K562 (cell line): ENCODE results near the gene AKAP14. TPM values are rescaled to one million over a fixed set of nuclear protein-coding genes. Genes with fewer than 3 reads are reported as not detected.

Source experiments
- ADNP ChIP-seq: fragments of 200-800 bp; sonication (Bioruptor generic); IDR thresholded peaks from 2 replicates; pipeline ENCODE4 v1.6.1; 2016; ENCODE audit warnings: missing genetic modification characterization, missing compliant biosample characterization
- CHAMP1 ChIP-seq: fragments of 450-650 bp; IDR thresholded peaks from 2 replicates; pipeline ENCODE4 v1.6.1; 2016; ENCODE audit warnings: mild to moderate bottlenecking
- CHD2 ChIP-seq: IDR thresholded peaks from 2 replicates; pipeline ENCODE4 v1.6.1; 2011; ENCODE audit warnings: low read depth, low read length
- CREM ChIP-seq: IDR thresholded peaks from 2 replicates; pipeline ENCODE4 v1.6.1; 2014; ENCODE audit warnings: antibody characterized with exemption, low read depth
- DEAF1 ChIP-seq: fragments of 450-650 bp; formaldehyde crosslinking; IDR thresholded peaks from 2 replicates; pipeline ENCODE4 v1.4.0; 2020; ENCODE audit warnings: mild to moderate bottlenecking, moderate library complexity
- E2F4 ChIP-seq: sonication (generic); formaldehyde crosslinking; IDR thresholded peaks from 2 replicates; pipeline ENCODE4 v1.8.0; 2022; ENCODE audit warnings: mild to moderate bottlenecking, low read depth, missing genetic modification reagents
- ELF2 ChIP-seq: fragments of 250-450 bp; sonication (Bioruptor Pico); IDR thresholded peaks from 2 replicates; pipeline ENCODE4 v1.5.0; 2021; ENCODE audit warnings: mild to moderate bottlenecking
- EWSR1 ChIP-seq: fragments of 450-650 bp; IDR thresholded peaks from 2 replicates; pipeline ENCODE4 v1.6.1; 2018; ENCODE audit warnings: borderline replicate concordance, mild to moderate bottlenecking, low read depth, moderate library complexity; ENCODE audit not compliant: partially characterized antibody
- FOXJ2 ChIP-seq: fragments of 200-800 bp; sonication (Bioruptor generic); IDR thresholded peaks from 2 replicates; pipeline ENCODE4 v1.6.1; 2016; ENCODE audit warnings: missing genetic modification characterization, missing compliant biosample characterization
- FOXJ3 ChIP-seq: sonication (generic); formaldehyde crosslinking; IDR thresholded peaks from 2 replicates; pipeline ENCODE4 v1.4.0; 2020; ENCODE audit warnings: mild to moderate bottlenecking, missing genetic modification reagents
- GABPB2 ChIP-seq: fragments of 250-450 bp; sonication (Bioruptor Pico); conservative IDR thresholded peaks from 2 replicates; pipeline ENCODE4 v1.5.1; 2021; ENCODE audit warnings: mild to moderate bottlenecking
- IRF1 ChIP-seq: sonication (generic); formaldehyde crosslinking; IDR thresholded peaks from 2 replicates; pipeline ENCODE4 v1.8.0; 2022; ENCODE audit warnings: missing genetic modification reagents, mild to moderate bottlenecking, borderline replicate concordance
- JUN ChIP-seq, 2 experiments: sonication (generic) in 1 of 2; formaldehyde crosslinking in 1 of 2; IDR thresholded peaks; 2 replicates each; pipeline versions ENCODE4 v1.6.1 to v1.8.0; 2012 to 2022; ENCODE audit warnings: borderline replicate concordance in 2 of 2, mild to moderate bottlenecking in 2 of 2, improper control_type of control experiment in 1 of 2, low read depth in 1 of 2, low read length in 1 of 2, missing genetic modification reagents in 1 of 2
- KAT7 ChIP-seq: sonication (generic); formaldehyde crosslinking; IDR thresholded peaks from 2 replicates; pipeline ENCODE4 v1.8.0; 2022; ENCODE audit warnings: missing genetic modification reagents, mild to moderate bottlenecking, borderline replicate concordance
- KLF16 ChIP-seq: IDR thresholded peaks from 2 replicates; pipeline ENCODE4 v1.6.1; 2016; ENCODE audit warnings: antibody characterized with exemption
- POU5F1 ChIP-seq: fragments of 150-350 bp; IDR thresholded peaks from 2 replicates; pipeline ENCODE4 v1.6.1; 2014; ENCODE audit warnings: borderline replicate concordance, low read length, low read depth, mild to moderate bottlenecking; ENCODE audit not compliant: partially characterized antibody
- RBFOX2 ChIP-seq: fragments of 200-400 bp; formaldehyde crosslinking; IDR thresholded peaks from 2 replicates; pipeline ENCODE4 v1.6.1; 2017; ENCODE audit warnings: low read depth, mild to moderate bottlenecking, low read length, moderate library complexity
- TFAM ChIP-seq: fragments of 250-450 bp; sonication (Bioruptor Pico); conservative IDR thresholded peaks from 2 replicates; pipeline ENCODE4 v1.5.0; 2021; ENCODE audit warnings: mild to moderate bottlenecking, moderate library complexity
- TGIF2 ChIP-seq: sonication (generic); formaldehyde crosslinking; IDR thresholded peaks from 2 replicates; pipeline ENCODE4 v1.8.1; 2022; ENCODE audit warnings: mild to moderate bottlenecking, missing genetic modification reagents, moderate library complexity
- TRIM24 ChIP-seq, 2 experiments: fragments of 450-650 bp; IDR thresholded peaks; 2 replicates each; pipeline ENCODE4 v1.6.1; 2016
- ZEB2 ChIP-seq: fragments of 450-650 bp; IDR thresholded peaks from 2 replicates; pipeline ENCODE4 v1.6.1; 2016
- ZNF239 ChIP-seq: fragments of 250-450 bp; sonication (Bioruptor Pico); IDR thresholded peaks from 2 replicates; pipeline ENCODE4 v1.4.0; 2020; ENCODE audit warnings: mild to moderate bottlenecking
- polyA plus RNA-seq, 8 experiments: library from polyadenylated mRNA; depleted of rRNA in 4 of 8; stranded (reverse) in 5 of 8; unstranded in 3 of 8; fragments of >200 nt; fragmentation: Nextera tagmentation in 2 of 8; fragmentation: Illumina TruSeq in 1 of 8; extraction: Ambion mirVana in 2 of 8; extraction: Trizol in 1 of 8; gene quantifications; 2 replicates each; pipeline versions ENCODE4 v1.2.1 to v1.2.3, GENCODE V29; 2011 to 2014; ENCODE audit warnings: inconsistent platforms in 1 of 8, missing spikeins in 1 of 8
- total RNA-seq, 7 experiments: library from RNA; depleted of rRNA in 6 of 7; stranded (reverse); fragments of >200 nt in 6 of 7; fragmentation: Illumina TruSeq in 2 of 7; extraction: Trizol in 2 of 7; gene quantifications; 2 replicates each; pipeline versions ENCODE4 v1.2.1 to v1.2.3, GENCODE V29; 2011 to 2021; ENCODE audit warnings: low replicate concordance in 1 of 7

AKAP14 gene
- total and polyA plus RNA-seq, 9 of the 15 experiments (the other 6 are each of a cell fraction or from before 2014, with no cell fraction given) = not detected

GRCh38 chrX:119943185-119943988 lies 47.7 kb downstream of the AKAP14 start, which contains the start of gene NKAP (continued):
- no peak for TF ChIP-seq GABPB2 (CRISPR knock-in tag)
- peak; percentile 78 for TF ChIP-seq ELF2 (CRISPR knock-in tag)
- TF ChIP-seq CHD2 = peak; percentile 92
- 0 out of 2 replicates have a peak, but pooled peaks have one; percentile 67 for TF ChIP-seq CHAMP1
- 0 out of 2 replicates have a peak, but pooled peaks have one; percentile 44 for TF ChIP-seq IRF1
- no peak for TF ChIP-seq ADNP (tag)
- no peak for TF ChIP-seq E2F4 (CRISPR knock-in tag)
- TF ChIP-seq KLF16 = no peak
- TF ChIP-seq RBFOX2 = peak; percentile 88
- peak; percentile 88 for TF ChIP-seq CREM
- peak; percentile 70 for TF ChIP-seq POU5F1
- TF ChIP-seq JUN (IDR thresholded peaks at IDR 0.05; ENCODE audit: borderline replicate concordance, low read depth, low read length) = peak; percentile 54; the same call in 1 of the 2 replicates
- no peak for TF ChIP-seq JUN (CRISPR knock-in tag; IDR thresholded peaks at IDR 0.05; ENCODE audit: borderline replicate concordance)
- TF ChIP-seq TFAM (CRISPR knock-in tag) = no peak
- peak; percentile 94; the same call in 1 of the 2 replicates for TF ChIP-seq KAT7 (CRISPR knock-in tag)
- no peak for TF ChIP-seq EWSR1
- TF ChIP-seq TRIM24 (IDR thresholded peaks at IDR 0.05) = peak in 1 of 2 experiments; percentile 97; a peak in 2 of 4 replicates
- TF ChIP-seq ZNF239 (CRISPR knock-in tag) = peak; percentile 5; the same call in 1 of the 2 replicates
- TF ChIP-seq ZEB2 = peak; percentile 97
- TF ChIP-seq FOXJ2 (tag) = peak; percentile 98
- no peak for TF ChIP-seq DEAF1 (CRISPR knock-in tag)
- TF ChIP-seq FOXJ3 (CRISPR knock-in tag) = peak; percentile 74
- no peak for TF ChIP-seq TGIF2
